Stimulated activated CD8-positive, alpha-beta memory T cell treated with anti-CD3 and anti-CD28 coated beads, Interleukin-2, amount 100 ng/mL, for 1 hour (primary cell): ENCODE results near the gene SLC7A7.
"Not testable (repeated sequence)": the region's sequence is repeated elsewhere in the genome, so short reads cannot be mapped to it uniquely, and the experiment has no call there.

Experiments used
- DNase-seq, 2 donors: peaks; one replicate each; pipeline ENCODE4 v3.0.0-alpha.2; 2020; ENCODE audit warnings: low read depth in 2 of 2

SLC7A7 gene

DNA sequence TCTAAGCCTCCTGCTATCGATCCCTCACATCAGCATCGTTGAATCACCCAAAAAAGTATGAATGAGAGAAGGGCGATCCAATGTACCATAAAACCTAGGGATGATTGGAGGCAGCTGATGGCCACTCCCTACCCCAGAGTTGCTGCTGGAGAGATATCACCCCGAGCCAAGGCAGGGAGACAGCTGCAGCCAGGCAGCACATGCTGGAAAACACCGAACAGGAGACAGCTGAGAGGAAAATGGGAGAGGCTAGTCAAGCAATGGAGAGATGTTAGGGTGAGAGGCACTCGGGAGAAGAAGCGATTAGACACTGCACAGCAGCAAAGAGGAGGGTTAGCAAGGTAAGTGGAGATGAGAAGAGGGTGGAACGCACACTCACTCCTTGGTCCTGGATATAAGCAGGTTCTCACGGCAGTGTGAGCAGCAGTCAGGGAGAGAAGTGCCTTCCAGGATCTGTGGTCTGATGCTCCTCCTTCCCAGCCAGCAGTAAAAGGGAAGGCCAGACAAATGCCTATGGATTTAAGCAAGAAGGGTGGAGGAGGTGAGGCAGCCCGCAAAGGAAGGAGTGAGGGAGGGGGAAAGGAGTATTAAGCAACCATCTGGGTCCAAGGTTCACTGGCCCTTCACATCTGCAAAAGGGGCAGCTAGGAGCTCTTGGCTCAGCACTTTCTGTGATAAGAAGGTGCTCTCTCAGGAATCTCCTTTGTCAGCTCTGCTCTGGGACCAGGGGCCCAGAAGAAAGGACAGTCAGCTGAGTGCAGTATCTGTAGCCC, at the start of gene SLC7A7:
Gene SLC7A7, minus strand, starts transcription at position 495 of the 773 bp plus-strand sequence. CDS start 2,037 bp downstream, outside the sequence.
- no peak for DNase-seq

DNA sequence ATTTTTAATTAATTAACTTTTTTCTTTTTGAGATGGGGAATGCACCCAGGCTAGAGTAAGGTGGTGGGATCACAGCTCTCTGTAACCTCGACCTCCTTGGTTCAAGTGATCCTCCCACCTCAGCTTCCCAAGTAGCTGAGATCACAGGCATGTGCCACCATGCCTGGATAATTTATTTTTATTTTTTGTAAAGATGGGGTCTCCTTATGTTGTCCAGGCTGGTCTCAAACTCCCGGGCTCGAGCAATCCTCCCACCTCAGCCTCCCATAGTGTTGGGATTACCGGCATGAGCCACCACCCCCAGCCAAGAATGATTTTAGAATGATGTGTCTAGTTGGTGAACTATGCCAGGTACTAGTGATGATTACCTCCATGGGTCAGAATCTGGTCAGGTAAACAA, 49.7 kb upstream of the SLC7A7 start:
- DNase-seq: no peak

DNA sequence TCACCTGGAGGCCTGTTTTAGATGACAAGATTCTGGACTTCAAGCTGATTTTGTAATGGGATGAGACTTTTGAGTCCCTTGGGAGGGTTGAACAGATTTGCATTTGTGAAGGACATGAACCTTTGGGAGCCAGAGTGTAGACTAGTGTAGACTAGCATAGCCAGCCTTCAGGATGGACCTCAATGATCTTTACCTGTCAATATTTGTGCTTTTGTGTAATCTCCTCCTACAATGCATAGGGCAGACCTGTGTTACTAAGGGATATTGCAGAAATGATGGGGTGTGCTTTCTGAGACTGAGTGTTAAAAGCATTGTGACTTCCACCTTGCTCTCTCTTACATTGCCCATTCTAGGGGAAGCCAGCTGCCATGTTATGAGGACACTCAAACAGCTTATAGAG, 46.4 kb upstream of the SLC7A7 start:
- no peak for DNase-seq

DNA sequence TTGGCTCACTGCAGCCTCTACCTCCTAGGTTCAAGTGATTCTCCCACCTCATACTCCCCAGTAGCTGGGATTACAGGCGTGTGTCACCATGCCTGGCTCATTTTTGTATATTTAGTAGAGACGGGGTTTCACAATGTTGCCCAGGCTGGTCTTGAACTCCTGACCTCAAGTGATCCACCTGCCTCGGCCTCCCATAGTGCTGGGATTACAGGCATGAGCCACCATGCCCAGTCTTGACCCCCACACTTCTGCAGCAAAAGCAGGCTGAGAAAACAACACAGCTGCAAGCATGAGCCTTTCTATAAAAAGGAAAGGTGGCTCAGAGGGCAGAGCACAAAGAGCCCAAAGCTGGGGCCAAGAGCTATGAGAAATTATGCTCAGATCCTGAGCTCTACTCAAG, 45.1 kb upstream of the SLC7A7 start:
- not testable (repeated sequence) for DNase-seq

DNA sequence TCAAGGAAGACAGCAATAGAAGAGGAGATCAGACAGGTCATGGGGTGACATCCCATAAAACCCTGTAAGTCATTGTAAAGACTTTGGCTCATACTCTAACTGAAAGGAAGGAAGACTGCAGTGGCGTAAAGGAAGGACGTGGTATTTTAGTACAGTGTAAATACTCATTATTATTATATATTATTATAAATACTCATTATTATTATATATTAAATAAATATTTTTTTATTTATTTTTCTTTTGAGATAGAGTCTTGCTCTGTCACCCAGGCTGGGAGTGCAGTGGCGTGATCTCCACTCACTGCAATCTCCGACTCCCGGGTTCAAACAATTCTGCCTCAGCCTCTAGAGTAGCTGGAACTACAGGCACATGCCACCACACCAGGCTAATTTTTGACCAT, 41.2 kb upstream of the SLC7A7 start:
- no peak for DNase-seq

DNA sequence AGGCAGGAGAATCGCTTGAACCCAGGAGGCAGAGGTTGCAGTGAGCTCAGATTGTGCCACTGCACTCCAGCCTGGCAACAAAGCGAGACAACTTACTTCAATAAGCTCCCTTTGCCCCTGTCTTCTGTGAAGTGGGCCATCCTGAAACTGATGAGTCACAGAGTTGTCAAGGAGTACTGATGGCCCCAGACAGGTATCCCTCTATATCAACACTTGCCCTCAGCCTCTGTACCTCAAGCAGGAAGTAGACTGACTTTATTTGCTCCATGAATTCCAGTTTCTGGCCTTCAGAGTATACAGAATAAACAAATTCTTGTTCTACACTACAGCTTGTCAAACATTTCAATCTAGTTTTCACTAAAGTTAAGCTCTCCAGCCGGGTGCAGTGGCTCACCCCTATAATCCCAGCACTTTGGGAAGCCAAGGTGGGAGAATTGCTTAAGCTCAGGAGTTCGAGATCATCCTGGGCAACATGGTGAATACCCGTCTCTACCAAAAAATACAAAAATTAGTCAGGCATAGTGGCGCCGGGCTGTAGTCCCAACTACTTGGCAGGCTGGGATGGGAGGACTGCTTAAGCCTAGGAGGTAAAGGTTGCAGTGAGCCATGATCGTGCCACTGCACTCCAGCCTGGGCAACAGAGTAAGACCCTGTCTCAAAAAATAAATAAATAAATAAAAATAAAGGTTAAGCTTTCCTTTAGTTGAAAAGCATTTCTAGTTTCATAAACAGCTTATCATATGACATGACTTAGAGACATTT, 39.9 kb upstream of the SLC7A7 start:
- no peak for DNase-seq

DNA sequence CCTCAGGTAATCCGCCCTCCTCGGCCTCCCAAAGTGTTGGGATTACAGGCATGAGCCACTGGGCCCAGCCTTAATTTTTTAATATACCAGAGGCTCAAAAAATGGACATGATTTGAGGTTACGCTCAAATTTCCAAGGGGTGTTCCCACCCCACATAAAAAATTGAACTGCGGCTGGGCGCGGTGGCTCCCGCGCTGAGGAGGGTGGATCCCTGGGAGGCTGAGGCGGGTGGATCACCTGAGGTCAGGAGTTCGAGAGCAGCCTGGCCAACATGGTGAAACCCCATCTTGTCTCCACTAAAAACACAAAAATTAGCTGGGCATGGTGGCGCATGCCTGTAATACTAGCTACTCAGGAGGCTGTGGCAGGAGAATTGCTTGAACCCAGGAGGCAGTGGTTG, 39.1 kb upstream of the SLC7A7 start:
- not testable (repeated sequence) for DNase-seq

DNA sequence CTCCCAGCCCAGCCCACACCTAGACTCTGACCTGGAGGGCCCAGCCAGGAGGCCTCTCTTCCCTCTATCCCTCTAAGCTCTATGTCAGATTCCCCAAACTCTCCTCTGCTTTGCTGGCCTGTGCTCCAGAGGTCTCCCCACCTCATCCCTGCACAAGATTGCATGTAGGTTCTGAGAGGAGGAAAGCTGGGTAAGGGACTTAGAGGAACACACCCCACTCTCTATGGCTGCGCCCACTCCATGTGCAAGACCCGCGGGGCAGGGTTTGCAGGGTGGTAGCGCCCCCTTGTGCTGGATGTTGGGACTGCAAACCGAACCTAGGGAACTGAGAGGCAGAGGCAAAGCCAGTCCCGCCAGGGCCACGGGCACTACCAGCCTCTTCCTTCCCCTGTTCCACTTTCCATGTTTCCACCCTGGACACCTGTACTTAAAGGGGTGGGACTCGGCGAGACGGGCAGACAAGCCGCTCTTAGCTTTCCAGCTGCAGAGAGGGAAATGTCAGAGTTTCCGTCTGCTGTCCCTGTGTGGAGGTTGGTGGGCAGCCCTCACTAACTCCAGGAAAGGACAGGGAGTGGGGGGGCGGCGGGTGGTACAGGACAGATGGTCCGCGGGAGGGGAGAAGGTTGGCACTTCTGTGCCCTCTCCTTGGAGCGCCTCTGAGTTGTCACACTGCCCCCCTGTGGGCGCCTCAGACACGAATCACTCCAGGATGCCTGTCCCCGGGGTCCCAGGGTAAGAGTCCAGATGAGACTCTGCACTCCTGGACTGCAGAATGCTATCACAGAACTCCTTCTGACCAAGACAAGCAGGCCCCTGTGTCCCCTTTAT, 37.9 kb upstream of the SLC7A7 start:
- DNase-seq: peak; percentile 86

DNA sequence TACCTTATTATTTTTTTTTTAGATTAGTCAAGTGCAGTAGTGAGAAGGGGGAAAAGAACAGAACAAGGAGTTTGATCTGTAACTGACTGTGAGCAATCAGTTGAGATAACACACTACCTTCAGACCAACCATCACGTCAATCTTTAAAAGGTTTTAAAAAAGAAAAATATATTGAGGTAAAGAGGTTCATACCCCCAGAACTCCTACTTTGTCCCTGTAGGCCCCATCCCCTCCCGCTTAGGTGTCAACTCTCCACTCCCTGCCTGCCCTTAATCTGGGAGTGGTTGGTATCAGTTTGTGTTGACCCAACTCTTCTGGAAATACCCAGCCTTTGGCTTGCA, 37.3 kb upstream of the SLC7A7 start:
- DNase-seq: no peak

DNA sequence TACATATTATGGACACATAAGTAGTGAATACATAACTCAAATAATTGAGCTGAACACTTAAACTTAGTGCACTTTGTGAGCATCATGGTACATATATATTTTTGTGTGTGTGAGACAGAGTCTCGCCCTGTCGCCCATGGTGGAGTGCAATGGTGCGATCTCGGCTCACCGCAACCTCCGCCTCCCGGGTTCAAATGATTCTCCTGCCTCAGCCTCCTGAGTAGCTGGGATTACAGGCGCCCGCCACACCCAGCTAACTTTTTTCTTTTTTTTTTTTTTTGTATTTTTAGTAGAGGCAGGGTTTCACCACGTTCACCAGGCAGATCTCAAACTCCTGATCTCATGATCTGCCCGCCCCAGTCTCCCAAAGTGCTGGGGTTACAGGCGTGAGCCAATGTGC, 36.9 kb upstream of the SLC7A7 start:
- not testable (repeated sequence) for DNase-seq

DNA sequence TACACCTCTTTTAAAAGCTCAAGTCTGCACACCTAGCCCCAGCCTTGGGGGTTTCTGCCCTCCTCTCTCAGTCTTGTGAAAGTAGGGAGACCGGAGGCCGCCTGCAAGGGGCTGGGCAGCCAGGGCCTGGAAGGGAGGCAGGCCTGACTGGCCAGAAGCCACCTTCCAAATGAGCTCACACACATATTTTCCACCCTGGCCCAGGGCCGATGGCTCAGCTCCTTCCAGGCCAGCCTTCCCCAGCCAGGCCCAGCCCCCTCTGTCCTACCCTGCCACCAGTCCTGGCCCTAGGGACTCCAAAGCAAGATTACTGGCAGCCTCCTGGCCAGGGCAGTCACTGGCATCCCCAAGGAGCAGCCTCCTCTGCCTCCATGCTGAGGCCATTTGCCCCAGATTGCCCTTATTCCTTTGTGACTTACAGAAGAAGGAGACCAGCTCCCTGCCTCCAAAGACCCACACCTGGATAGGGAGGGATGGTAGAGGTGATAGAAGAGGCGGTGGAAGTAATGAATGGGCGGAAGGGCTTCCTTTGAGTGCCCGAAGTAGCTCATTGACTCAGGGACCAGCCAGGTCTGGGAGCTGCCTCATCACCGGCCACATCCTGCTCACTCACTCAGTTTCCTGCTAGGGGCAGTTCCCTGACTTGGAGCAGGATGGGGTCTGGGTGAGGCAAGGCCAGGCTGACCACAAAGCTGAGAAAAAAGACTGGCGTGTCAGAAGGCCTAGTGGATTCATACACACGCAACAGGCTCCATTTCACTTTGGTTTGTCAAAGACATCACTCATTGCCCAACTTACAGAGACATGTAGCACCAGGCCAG, 35.9 kb upstream of the SLC7A7 start:
- DNase-seq: no peak

DNA sequence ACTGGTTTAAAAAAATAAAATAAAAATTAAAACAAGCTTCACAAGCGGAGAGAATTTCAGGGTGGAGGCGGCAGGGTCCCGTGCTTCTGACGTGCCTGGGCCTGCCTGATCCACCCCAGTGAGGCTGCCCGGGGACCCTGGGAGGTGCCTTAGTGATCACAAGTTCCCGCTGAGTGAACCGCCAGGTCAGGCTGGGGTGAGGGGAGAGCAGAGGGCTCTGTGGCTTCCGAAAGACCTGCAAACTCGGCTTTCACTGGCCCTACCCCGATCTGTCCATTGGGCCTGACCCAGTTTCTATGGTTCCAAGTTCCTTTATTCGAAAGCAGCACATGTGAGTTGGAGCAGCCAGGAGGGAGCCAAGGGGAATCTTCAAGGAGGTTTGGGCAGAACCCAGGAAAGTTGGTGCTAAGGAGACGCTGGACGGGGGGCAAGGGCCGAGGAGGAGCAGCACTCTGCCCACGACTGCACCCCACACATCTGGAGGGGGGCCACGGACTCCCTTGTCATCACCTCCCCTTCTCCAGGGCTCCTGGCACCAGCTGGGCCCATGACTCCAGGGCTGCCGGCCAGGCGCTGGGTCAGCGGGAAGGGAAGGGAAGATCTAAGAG, 34.1 kb upstream of the SLC7A7 start:
- DNase-seq: no peak

DNA sequence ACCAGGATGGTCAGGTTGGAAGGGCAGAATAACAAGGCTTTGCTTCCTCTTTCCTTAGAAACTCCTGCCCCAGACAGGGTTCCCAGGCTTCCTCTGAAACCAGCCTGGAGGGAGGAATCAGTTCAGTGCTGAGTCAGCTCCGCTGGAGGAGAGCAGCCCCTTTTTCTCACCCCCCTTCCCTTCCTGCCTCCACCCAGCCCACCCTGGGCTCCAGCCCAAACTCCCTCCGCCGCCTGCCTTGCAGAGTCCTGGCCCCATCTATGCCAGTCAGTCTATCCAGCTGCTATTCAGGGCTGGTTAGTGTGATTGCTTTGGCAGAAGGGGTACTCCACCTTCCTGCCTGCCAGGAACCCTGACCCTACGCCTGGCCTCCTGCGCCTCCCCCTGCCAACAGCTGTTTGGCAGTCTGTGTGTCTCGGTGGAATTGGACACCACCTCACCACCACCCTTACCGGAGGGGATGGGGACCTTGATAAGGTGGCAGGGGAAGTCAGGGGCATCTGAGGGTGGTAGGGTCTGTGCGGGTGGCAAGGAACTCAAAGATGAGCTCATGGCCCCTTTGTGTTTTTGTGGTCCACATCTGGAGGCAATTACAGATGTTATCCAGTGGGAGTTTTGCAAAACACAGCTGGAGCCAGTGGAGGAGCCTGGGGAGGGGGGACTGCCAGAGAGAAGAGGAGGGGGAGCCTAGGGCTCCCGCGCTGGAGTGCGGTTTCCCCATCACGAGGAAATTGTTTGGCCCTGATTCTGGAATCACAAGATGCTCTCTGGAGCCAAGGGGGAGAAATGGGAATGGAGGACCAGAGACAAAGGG, 33.3 kb upstream of the SLC7A7 start:
- DNase-seq: no peak

DNA sequence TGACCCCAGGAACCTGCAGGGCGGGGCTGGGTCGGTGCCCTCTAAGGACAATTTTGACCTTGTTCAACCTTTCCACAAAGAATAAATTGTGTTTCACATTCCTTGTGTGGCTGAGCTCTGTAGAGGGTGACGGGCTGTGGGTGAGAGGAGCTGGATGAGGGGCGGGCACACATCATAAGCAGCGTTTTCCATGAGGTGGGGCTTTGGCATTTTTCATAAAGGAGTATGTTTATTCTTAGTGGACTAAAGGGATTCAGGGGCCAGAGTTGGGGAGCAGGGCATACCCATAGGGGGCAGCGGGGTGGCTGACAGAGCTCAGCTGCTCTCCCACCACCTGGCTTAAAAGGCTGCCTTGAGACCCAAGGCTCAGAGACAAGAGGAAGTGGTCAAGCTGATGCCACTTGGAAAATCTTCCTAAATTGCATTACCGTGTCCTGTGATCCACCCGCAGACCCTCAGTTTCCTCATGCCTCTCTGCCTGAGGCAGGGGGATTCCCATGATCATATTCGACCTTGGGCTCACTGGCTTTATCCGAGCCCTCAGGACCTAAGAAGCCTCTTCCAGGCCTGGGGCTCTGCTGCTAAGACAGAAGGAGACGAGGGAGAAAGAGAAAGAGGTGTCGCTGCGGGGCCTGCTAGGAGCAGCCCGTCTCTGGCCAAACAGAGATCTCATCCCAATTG, 32.6 kb upstream of the SLC7A7 start:
- no peak for DNase-seq

DNA sequence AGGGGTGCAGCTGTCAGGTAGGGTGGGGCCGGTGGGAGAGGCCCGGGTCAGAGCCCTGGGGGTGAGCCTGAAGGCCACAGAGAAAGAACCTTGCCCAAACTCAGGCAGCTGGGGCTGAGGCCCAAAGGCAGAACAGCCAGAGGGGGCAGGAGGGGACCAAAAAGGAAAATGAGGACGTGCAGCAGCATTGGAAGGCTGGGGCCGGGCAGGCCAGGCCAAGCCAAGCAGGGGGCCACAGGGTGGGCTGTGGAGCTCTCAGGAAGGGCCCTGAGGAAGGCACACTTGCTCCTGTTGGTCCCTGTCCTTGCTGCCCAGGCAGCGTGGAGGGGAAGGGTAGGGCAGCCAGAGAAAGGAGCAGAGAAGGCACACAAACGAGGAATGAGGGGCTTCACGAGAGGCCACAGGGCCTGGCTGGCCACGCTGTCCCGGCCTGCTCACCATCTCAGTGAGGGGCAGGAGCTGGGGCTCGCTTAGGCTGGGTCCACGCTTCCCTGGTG, 31.6 kb upstream of the SLC7A7 start:
- no peak for DNase-seq

DNA sequence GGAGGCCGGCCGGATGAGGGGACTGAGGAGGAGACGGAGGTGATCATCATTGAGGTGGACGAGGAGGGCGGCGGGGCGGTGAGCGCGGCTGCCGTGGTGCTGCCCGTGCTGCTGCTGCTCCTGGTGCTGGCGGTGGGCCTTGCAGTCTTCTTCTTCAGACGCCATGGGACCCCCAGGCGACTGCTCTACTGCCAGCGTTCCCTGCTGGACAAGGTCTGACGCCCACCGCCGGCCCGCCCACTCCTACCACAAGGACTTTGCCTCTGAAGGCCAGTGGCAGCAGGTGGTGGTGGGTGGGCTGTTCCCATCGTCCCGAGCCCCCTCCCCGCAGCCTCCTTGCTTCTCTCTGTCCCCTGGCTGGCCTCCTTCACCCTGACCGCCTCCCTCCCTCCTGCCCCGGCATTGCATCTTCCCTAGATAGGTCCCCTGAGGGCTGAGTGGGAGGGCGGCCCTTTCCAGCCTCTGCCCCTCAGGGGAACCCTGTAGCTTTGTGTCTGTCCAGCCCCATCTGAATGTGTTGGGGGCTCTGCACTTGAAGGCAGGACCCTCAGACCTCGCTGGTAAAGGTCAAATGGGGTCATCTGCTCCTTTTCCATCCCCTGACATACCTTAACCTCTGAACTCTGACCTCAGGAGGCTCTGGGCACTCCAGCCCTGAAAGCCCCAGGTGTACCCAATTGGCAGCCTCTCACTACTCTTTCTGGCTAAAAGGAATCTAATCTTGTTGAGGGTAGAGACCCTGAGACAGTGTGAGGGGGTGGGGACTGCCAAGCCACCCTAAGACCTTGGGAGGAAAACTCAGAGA, 30.8 kb upstream of the SLC7A7 start:
- no peak for DNase-seq

DNA sequence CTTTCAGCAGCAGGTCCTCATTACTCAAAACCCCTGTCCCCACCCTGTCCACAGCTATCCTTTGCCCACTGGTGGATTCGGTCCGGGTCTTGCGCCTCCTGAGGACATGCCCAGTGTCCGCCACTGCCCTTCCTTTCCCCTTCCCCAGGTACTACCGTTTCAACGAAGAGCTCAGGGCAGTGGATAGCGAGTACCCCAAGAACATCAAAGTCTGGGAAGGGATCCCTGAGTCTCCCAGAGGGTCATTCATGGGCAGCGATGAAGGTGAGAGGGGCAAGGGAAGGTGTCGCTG, 29.8 kb upstream of the SLC7A7 start:
- DNase-seq: no peak

DNA sequence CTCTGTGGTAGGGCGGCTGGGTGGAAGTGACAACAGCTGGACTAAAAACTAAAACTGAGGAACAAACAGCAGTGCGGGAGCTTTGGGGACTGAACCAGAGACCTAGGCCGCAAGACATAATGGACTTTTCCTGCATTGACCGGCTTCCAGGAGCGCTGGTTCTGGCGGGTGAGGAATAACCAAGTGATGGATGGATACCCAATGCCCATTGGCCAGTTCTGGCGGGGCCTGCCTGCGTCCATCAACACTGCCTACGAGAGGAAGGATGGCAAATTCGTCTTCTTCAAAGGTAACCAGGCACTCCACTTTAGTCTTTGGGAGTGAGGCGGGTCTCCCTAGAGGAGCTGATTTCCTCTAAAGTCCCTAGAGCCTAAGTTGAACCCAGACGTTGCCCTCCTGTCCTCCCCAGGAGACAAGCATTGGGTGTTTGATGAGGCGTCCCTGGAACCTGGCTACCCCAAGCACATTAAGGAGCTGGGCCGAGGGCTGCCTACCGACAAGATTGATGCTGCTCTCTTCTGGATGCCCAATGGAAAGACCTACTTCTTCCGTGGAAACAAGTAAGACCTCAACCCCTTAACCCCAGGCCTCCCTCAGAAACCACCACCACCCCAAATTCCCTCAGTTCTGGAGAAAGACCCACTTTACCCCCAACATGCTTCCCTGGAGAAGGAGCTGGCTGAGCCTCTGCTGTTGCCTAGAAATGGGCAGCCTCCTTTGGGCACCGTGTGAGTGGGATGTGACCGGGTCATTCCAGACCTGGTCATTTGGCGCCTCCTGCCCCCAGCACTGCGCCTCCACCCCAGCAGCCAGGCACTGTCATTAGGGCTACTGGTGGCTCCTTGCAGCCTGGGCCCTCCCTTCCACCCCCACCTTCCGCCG, 29.2 kb upstream of the SLC7A7 start:
- DNase-seq: no peak
